HG03354 (cell line): Measurements from ENCODE around the gene PCGF1.
"Not testable (repeated sequence)": the region's sequence is repeated elsewhere in the genome, so short reads cannot be mapped to it uniquely, and the experiment has no call there.

Experiments used
- ATAC-seq: cut with Tn5 transposase; IDR thresholded peaks from one replicate; pipeline ENCODE4 v1.9.1; 2021; ENCODE audit warnings: mild to moderate bottlenecking; ENCODE audit not compliant: unreplicated experiment, poor library complexity, severe bottlenecking

PCGF1 gene

GRCh38 chr2:74481961-74482800 is 25.3 kb downstream of the PCGF1 start:
- peak; percentile 40 for ATAC-seq

GRCh38 chr2:74481431-74481830 is 26.1 kb downstream of the PCGF1 start:
- ATAC-seq, result no peak

- ATAC-seq, result no peak
Measured at GRCh38 chr2:74474899-74475298, 32.6 kb downstream of the PCGF1 start.

GRCh38 chr2:74474481-74474880 is 33.0 kb downstream of the PCGF1 start:
- ATAC-seq, result no peak

GRCh38 chr2:74472945-74473258 is 34.6 kb downstream of the PCGF1 start:
- ATAC-seq, result no peak

GRCh38 chr2:74472086-74472944 is 35.2 kb downstream of the PCGF1 start, which contains the start of gene MRPL53:
Gene MRPL53 (minus strand): TSS chr2:74472680. CDS start chr2:74472660, 20 bp downstream.
- peak; percentile 95 for ATAC-seq

- no peak for ATAC-seq
Measured at GRCh38 chr2:74471332-74472065, 36.0 kb downstream of the PCGF1 start.

GRCh38 chr2:74470742-74471141 is 36.8 kb downstream of the PCGF1 start:
- not testable (repeated sequence) for ATAC-seq

- peak; percentile 1 for ATAC-seq
Measured at GRCh38 chr2:74464406-74464805, 43.1 kb downstream of the PCGF1 start.

GRCh38 chr2:74462786-74463105 is 44.7 kb downstream of the PCGF1 start:
- no peak for ATAC-seq

GRCh38 chr2:74462054-74462785 is 45.3 kb downstream of the PCGF1 start:
- no peak for ATAC-seq

GRCh38 chr2:74461187-74462053 is 46.1 kb downstream of the PCGF1 start:
- no peak for ATAC-seq

GRCh38 chr2:74460187-74460586 is 47.3 kb downstream of the PCGF1 start:
- ATAC-seq, result not testable (repeated sequence)

- not testable (repeated sequence) for ATAC-seq
Measured at GRCh38 chr2:74459503-74460118, 47.9 kb downstream of the PCGF1 start.

- ATAC-seq, result no peak
Measured at GRCh38 chr2:74458938-74459363, 48.5 kb downstream of the PCGF1 start.

GRCh38 chr2:74458132-74458937 is 49.2 kb downstream of the PCGF1 start, which contains the start of gene WBP1:
Gene WBP1 (plus strand): TSS chr2:74458438. CDS start chr2:74458603, 165 bp downstream.
- ATAC-seq, result peak; percentile 85

- peak; percentile 42 for ATAC-seq
Measured at GRCh38 chr2:74457549-74458131, 49.9 kb downstream of the PCGF1 start.
